Right forelimb (tissue), 1 donor: ENCODE results near the gene KCTD2.
"Not testable (repeated sequence)": the region's sequence is repeated elsewhere in the genome, so short reads cannot be mapped to it uniquely, and the experiment has no call there.

Experiments used
- DNase-seq: peaks from one replicate; pipeline ENCODE4 v3.0.0-alpha.2; 2018

KCTD2 gene

DNA sequence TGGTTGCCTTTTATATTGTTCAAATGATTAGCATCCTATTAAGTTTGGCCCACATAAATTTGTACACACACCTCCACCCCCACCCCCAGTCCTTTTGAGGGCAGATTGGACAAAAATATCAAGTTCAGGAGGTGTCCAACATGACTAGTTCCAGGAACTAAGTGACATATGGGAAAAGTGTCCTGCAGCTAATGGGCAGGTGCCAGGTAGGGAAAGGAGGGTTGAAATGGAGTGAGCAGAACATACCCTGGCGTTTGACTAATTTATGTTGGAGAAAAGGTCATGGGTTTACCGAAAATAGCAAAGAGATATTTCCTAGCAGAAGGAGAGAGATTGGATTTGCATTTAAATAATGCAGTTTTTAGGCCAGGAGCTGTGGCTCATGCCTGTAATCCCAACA is 4.9 kb downstream of the KCTD2 start:
- DNase-seq = no peak

DNA sequence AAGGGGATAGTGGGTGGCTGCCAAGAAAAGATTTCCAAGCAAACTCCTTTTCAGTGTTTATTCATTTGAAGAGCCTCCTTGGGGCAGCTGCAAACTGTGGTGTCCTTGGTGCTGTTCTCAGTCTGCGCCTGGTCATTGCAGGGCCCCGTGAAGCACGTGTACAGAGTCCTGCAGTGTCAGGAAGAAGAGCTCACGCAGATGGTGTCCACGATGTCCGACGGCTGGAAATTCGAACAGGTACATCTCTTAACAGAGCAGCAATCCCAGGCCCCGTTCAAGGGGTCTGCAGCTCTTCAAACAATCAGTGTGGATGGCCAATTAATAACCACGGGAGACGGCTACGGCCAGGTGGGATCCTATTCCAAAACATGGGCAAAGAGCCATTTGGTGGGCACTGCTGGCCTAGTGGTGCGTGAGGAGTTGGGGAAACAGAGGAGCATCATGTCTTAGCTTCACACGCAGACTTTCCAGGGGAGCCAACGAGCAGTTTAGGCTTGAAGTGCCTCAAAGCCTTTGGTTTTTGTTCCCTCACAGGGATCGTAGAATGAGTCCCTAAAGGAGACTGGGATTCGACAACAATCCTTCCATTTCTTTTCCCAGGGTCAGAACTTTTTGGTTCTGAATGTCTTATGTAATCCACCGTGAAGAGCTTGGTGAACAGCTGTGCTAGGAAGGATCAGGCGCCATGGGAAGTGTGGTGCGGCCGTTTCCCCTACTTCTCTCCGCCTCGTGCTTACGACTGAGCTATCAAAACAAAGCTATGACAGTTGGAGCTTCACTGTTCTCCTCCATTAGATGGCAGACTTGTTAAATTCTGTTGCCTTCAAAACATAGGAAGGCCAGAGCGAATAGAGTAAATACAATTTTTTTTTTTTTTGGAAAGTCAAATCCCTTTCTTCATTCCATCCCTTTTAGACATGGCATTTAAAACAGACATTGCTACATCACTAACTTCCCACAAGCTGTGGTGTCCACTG is 12.6 kb downstream of the KCTD2 start:
- DNase-seq = no peak

DNA sequence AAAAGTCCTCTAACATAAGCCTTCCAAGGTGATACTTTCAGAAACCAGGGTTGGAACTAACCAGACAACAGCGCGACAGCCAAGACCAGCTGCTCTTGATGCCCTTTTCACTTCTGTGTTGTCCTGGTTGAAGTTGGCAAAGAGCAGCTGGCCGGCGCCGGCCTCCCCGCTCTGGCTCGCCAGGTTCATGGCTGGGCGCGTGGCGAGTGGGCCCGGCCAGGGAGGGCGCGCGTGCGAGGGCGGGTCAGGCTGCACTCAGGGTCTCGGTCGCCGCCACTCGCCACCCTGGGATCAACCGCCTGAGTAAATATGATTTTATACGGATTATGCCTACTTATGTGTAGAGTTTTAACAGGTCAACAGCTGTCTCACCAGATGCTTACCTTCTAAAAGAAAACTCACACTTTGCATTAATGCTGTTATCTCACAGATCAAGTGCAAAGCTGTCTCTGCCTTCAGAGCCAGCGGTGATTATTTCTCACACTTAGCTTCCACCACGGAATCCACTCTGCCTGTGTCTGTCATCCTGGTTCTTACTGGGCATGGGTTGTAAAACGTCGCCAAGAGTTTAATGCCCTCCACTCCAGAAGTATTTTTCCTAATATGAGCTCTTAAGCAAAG is 13.5 kb downstream of the KCTD2 start:
- no peak for DNase-seq

DNA sequence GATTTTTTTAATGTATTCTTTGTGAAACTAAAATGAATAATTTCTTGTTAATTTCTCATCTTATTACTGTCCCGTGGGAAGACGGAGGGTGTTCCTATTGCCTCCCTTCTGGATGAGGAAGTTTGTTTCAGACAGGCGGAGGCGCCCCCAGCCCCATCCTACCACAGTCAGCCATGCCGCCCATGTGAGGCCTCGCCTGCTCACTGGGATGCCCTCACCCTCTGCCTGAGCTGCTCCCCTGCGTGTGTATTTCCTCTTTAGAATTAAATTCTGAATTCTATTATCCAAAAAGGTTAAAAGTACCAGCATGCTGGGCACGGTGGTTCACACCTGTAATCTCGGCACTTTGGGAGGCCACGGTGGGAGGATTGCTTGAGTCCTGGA is 14.0 kb downstream of the KCTD2 start:
- DNase-seq = no peak

DNA sequence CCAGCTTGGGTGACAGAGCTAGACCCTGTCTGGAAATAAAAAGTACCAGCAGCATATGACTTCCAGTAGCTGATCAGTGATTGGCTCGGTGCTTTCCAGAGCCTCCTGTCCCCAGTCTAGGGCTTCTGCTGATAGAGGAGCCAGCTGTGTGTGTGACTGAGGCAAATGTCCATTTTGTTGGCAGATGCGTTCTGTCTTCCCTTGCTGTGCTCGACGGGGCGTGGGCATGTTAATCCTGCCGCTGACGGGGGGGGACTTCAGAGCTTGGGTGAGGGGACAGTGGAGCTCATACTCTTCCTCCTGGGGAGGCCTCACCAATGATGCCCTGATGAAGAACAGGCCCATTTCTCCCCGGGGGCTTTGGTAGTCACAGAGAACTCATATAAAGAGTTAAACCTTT is 14.6 kb downstream of the KCTD2 start:
- DNase-seq = no peak

DNA sequence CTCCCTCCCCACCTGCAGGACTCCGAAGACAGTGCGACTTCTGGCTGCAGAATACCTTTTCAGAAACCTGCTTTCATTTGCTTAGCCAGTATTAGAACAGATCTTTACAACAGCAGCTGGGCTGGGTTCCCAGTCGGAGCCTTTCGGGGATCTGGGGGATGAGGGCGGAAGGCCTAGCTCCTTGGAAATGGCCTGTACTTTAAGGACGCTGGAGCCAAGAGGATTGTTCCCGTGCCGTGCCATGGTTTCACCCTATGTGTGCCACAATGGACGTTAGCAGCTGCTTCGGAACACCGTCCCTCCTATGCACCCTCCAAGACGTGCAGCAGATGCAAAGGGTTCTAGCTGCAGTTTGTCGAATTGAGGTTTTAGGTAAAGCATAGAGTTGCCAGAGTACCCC is 16.2 kb downstream of the KCTD2 start:
- no peak for DNase-seq

DNA sequence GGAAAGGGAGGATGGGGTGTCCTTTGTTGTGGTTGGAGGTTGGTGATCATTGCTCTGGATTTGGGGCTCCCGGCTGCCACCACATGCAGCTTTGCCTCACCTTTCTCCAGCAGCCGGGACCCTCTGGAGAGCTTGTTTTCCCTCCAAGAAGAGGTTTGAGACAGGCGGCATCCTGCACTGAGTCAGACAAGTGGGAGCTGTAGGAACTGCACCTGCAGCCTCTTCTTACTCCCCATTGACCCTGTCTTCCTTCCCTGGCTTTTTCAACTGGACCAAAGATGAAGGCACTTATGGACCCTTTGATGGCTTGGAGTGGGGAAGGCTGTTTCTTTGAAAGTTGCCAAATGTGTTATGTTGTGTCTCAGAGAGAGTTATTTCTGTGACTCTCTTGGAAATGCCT is 16.6 kb downstream of the KCTD2 start:
- no peak for DNase-seq

DNA sequence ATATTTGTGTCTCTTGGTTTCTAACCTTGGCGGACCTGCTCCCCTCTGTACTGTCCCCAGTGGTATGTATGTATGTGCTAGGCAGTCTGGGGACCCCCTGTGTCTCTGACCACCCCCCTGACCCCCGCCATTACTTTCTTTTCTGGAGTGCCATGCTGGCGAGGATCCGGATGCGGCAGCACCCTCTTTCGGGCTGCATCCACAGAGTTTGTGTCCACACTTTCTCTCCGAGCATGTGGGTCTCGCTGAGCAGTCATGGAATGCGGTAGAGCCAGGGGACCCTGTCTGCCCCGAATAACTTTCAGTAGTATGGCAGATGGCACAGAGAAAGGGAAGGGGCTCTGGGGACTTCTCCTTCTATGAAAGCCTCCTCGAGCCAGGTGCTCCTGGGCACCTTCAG is 17.0 kb downstream of the KCTD2 start:
- no peak for DNase-seq

DNA sequence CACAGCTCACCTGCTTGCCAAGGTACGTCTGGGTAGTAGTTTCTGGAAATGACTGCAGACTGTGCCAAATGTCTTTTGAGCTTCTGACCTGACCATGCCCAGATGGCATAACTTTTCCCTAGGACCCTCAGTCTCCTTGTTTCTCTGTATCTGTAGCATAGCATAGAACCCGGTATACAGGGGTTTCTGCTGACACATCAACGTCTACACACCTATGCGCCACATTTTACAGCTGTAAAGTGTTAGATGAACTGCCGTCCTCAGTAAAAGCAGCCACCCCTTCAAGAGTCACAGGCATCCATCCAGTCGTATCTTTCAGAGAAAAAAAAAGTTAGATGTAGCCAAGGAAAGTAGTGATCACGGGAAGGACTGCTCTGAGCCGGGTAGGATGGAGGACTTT is 17.4 kb downstream of the KCTD2 start:
- DNase-seq = no peak

DNA sequence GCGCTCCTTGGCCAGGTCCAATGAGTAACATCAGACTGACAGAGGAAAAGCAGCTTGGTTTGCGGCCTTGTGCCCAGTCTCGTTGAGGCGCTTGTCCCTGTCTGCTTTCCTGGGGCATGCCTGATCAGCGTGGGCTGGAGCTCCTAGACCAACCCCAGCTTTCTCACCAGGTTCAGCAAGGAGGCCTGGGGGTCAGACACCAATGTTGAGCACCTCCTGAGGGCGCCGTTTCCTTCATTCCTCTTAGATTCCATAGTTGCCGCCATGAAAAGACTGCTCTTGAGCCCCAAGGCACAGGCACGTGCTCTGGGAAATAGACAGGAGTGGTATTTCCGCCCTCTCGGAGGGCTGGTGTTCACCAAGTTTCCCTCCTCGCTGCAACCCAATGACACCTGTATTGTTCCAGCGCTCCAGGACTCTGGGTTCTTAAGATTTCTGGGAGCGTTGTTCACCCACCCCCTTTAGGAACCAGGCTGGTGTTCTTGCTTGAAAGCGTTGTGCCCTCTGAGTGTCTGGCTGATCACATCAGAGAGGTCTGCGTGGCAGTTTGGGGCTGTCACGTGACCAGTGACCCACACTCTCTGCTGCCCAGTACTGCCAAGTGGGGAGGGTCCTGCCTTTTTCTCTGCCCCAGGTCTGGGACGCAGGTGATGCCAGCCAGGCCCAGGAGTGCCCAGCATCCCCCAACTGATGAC is 18.0 kb downstream of the KCTD2 start:
- DNase-seq = no peak

DNA sequence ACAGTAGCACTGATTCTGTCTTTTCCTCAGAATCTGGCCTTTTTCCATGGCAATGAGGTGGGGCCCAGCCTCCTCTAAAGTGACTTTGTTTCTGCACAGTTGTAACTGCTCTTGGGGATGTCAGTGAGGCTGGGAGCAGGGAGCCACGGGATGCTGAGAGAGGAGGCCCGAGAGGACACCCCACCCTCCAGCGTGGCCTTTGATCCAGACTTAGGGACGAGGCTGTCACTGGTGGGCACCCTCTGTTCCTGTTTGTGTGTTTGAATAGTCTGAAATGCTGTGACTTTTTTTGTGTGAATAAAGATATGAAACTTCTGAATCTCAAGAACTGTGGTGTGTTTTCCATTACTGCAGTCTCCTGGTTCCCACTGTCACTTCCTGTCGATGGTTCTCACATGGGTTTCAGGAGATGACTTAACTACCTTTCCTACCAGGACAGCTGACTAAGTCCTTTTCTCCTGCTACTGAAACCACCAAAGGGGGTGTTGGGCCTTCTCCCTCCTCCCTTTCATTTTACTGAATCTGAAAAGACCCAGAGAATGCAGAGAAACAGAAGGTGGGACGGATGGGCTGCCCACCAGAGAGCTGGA is 18.6 kb downstream of the KCTD2 start:
- DNase-seq = no peak

DNA sequence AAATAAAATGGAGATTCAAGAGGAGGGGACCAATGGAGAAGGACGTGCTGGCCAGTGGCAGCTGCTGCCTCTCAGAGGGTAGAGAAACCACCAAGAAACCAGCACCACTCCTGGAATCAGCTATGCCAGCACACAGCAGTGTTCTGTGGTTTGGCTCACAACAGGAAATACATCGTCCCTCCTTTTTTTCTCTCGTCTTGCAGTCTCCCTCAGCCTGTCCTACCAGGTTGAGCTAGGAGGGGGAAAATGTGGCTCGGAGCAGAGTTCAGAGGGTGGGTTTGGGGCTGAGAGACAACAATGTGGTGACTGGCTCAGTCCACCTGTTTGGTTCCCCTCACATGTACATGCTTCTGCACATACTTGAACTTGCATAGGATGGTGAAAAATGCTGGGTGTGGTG is 20.8 kb downstream of the KCTD2 start:
- no peak for DNase-seq

DNA sequence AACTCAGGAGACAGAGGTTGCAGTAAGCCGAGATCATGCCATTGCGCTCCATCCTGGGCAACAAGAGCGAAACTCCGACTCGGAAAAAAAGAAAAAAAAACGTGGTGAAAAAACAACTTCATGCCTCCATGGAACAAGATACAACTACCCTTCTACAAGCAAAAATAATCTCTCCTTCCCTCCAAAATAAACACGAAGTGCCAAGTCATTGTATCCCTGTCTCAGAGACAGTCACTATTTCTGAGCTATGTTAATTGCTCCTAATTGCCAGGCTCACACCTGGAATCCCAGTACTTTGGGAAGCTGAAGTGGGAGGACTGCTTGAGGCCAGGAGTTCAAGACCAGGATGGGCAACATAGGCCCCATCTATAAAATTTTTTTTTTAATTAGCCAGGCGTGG is 21.7 kb downstream of the KCTD2 start:
- no peak for DNase-seq

DNA sequence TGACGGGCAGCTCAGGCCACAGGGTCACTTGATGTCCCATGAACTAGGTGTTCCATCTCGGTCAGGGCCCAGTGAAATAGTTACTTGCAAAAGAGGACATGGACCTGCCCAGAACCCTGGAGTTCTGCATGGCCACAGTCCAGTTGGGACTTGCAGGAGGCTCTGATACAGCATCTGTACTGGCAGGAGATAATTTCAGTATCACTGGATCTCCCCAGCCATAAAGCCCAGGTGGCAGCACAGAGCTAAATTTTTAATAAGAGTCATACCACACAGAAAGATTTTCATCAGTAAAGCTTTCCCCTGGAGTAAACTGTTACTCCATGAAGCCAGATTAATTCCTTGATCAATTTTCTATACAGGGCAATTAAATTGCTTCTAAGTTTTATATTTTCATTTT is 22.8 kb downstream of the KCTD2 start:
- no peak for DNase-seq

DNA sequence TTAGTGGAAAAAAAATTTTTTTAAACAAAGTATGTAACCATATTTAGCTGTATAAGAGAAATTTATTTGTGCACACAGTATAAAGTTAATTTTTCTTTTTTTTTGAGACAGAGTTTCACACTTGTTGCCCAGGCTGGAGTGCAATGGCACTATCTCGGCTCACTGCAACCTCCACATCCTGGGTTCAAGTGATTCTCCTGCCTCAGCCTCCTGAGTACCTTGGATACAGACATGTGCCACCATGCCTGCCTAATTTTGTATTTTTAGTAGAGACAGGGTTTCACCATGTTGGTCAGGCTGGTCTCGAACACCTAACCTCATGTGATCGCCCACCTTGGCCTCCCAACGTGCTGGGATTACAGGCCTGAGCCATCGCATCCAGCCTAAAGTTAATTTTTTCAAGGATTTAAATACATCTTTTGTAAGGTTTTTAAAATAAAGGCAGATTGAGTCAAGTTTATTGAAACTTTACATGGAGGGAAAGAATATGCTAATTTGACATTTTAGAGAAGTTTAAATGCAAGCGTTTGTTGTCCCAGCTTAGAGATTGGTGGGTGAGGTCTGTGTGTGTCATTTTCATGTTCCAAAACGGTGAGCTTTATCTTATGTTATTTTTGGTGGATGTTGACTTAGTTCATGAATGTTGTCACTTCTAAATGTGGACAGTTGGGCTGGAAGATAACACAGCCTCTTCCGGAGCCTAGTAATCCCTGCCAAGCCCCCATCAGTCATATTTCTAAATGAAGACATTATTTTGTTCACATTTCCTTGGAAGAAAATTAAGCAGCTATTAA is 24.6 kb downstream of the KCTD2 start:
- DNase-seq = not testable (repeated sequence)

DNA sequence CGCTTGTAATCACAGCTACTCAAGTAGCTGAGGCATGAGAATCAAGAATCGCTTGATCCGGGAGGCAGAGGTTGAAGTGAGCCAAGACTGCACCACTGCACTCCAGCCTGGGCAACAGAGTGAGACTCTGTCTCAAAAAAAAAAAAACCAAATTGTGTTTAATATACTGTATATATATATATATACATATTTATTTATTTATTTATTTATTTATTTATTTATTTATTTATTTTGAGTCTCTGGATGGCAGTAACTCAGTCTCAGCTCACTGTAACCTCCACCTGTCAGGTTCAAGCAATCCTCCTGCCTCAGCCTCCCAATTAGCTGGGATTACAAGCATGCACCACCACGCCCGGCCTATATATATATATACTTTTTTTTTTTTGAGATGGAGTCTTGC is 25.9 kb downstream of the KCTD2 start:
- not testable (repeated sequence) for DNase-seq

DNA sequence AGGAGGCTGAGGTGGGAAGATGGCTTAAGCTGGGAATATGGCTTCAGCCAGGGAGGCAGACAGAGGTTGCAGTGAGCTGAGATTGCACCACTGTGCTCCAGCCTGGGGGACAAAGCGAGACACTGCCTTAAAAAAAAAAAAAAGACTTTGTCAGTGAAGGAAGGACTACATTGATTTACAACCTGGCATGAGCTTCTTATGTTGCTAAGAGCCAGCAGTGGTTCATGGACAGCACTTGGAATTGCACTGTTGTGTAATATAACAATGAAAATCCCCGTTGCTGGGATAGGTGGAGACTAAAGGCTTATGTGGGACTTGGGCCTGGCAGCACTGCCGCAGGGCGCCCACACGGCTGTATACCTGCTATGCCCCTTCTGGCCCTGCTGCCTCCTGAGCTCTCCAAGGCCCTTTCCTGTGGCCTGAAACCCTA is 26.6 kb downstream of the KCTD2 start:
- no peak for DNase-seq

DNA sequence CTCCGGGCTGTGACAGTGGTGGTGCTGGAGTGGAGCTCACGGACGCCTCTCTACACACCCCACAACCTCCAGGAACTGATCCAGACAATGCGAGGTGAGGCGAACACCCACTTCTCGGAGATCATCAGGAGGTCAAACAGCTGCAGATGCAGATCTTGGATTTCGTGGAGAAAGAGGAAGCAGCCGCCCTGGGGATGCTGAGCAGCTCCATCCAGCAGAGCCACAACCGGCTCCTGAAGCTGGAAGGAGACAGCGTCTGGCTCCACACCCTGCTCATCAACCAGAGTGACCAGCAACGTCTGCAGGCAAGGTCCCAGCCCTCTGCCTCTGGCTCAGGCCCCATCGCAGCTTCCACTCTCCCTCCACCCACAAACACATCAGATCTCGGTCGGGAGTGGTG is 27.5 kb downstream of the KCTD2 start:
- DNase-seq = no peak

DNA sequence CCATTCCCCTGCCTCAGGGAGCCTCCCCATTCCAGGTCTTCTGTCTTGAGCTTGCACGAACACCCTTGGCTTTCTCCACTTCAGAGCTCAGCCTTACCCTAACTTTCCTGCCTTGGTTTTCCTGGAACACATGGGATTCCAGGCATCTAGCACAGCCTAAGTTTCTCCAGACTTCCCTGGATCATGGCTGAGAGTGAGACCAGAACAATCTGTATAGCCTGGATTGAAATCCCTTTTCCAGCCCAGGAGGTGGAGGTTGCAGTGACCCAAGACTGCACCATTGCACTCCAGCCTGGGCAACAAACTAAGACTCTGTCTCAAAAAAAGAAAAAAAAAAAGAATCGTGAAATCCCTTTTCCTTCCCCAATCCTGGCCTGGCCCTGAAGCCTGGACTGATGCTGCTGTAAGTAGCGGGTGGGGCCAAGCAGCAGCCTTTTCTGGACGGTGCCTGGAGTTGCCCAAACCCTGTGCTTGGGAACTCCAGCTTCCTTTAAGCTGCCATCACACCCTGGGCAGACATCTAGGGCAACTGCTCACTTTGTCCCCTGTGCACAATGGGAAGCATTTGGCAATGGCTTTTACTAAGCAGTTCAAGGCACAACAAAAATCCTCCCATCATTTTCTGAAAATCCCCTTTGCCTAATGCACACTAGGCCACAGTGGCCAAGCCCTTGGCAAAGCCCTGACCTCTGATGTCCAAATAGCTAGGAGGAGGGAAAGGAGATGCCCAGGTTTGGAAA is 28.7 kb downstream of the KCTD2 start:
- DNase-seq = no peak

DNA sequence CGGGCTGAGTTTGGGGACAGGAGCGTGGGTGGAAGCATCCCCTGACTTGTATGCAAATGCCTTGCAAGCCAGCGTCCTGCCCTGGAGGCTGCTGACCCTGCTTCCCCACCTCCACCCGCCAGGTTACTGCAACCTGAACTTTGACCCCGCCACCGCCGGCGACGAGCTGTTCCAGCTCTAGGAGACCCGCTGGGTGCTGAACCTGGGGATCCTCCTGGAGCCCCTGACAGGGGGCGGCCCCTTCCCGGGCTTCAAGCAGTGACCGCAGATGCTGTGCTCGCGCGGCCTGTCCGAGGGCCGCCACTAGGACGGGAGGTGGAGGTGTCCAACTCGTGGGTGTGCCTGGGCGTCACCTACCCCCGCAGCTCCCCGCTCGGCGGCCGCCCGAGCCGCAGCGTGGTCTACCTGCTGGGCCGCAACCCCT is 30.1 kb downstream of the KCTD2 start:
- DNase-seq = no peak

DNA sequence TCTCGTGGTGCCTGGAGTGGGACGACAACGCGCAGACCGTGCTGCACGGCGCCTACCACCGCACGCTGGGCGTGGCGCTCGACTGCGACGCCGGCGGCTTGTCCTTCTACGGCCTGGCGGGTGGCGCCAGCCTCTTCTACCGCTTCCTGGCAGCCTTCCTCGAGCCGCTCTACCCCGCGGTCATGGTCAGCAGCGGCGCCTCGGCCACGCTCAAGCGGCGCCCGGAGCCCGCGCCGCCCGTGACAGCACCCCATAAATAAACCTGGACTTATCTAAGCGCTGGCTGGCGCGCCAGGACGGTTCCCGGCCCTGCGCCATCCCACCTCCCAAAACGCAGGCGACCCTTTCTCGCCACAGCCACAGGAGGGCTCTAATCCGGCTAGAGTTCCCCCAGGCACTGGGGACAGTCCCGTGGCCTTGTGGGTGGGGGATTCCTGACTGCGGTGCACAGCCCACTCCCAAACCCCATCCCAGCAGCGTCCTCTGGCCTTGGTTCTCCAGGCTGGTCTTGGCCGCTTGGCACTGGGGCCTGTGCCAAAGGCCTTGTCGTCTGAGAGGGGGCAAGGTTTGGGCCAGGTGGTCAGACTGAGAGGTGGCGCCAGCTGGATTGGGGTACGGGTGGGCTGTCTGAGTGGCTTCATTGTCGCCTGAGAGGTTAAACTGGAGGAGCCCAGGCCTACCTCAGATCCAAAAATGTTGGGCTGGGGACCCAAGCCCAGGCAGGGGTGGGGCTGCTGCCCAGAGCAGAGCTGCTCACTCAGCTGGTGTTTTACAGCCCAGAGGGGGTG is 30.7 kb downstream of the KCTD2 start:
- DNase-seq = no peak
